ENCODE measurements around the gene AZI2.
A peak's percentile ranks its signal among the peaks of the same experiment; 100 is the strongest.

AZI2 gene

GRCh38 chr3:28300345-28300962, 48.2 kb downstream of the AZI2 start:
- no peak for DNase-seq

- no peak for DNase-seq
These were observed 48.9 kb downstream of the AZI2 start for GRCh38 chr3:28299705-28300104.

- DNase-seq: peak; percentile 9
These were observed 52.6 kb downstream of the AZI2 start for GRCh38 chr3:28295898-28296490.

- no peak for DNase-seq
These were observed 53.8 kb downstream of the AZI2 start for GRCh38 chr3:28294667-28295413.

- no peak for DNase-seq
These were observed 56.0 kb downstream of the AZI2 start for GRCh38 chr3:28292622-28293021.

- DNase-seq: no peak
These were observed 57.0 kb downstream of the AZI2 start for GRCh38 chr3:28291577-28291976.

GRCh38 chr3:28290863-28291300, 57.7 kb downstream of the AZI2 start:
- DNase-seq: no peak

- no peak for DNase-seq
These were observed 61.6 kb downstream of the AZI2 start for GRCh38 chr3:28287046-28287445.

GRCh38 chr3:28286595-28286994, 62.0 kb downstream of the AZI2 start:
- DNase-seq: peak; percentile 77

- DNase-seq: no peak
These were observed 67.8 kb downstream of the AZI2 start for GRCh38 chr3:28280781-28281180.

GRCh38 chr3:28279770-28280169, 68.9 kb downstream of the AZI2 start:
- no peak for DNase-seq

GRCh38 chr3:28278918-28279317, 69.7 kb downstream of the AZI2 start:
- no peak for DNase-seq

GRCh38 chr3:28273837-28274236, 74.8 kb downstream of the AZI2 start:
- no peak for DNase-seq

Data from hematopoietic multipotent progenitor cell treated with erythropoietin and hydrocortisone succinate and interleukin-3 and kit ligand, for 4 days (in vitro differentiated cells).